ENCODE results near the gene ZC3H12A. TPM values are rescaled to one million over a fixed set of nuclear protein-coding genes. Genes with fewer than 3 reads are reported as not detected.

The ZC3H12A gene
- total and polyA plus RNA-seq, 11 donors, result 1.8 to 8.5 (median 4.5) TPM

DNA sequence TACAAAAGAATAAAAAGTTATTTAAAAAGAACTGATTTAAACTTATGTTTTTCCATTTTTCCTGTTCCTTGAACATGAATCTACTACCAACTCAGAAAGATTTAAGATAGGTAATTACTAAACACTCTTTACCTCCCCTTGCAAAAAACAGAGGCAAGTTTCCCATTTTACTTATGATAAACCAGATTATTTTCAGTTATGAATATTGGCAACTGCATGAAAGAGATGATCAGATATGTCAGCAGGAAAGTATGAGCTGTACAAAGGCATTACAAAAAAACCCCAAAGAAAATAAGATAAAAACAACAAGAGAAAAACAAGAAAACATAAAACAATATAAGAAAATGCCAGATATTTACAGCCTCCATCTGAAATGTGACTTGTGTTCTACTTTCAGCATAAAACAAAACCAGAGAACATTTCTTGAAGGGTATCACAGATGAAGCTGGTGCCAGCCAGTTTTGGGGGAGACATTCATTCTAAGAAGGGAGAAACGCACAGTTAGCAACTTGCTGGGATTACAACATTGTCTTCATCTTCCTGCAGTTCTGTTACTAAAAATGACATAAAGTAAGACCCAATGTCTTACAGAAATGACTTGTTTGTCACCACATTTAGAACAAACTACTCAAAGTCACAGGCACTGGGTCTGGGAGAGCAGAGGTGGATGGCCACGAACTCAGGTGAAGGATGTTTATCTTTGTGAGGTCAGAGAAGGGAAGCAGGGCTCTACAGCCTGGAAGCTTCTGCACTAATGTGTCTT lies 19.1 kb downstream of the ZC3H12A start:
- TF ChIP-seq, protein P1, sequence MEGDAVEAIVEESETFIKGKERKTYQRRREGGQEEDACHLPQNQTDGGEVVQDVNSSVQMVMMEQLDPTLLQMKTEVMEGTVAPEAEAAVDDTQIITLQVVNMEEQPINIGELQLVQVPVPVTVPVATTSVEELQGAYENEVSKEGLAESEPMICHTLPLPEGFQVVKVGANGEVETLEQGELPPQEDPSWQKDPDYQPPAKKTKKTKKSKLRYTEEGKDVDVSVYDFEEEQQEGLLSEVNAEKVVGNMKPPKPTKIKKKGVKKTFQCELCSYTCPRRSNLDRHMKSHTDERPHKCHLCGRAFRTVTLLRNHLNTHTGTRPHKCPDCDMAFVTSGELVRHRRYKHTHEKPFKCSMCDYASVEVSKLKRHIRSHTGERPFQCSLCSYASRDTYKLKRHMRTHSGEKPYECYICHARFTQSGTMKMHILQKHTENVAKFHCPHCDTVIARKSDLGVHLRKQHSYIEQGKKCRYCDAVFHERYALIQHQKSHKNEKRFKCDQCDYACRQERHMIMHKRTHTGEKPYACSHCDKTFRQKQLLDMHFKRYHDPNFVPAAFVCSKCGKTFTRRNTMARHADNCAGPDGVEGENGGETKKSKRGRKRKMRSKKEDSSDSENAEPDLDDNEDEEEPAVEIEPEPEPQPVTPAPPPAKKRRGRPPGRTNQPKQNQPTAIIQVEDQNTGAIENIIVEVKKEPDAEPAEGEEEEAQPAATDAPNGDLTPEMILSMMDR (IDR thresholded peaks at IDR 0.05), result no peak
- TF ChIP-seq POLR2A (IDR thresholded peaks at IDR 0.05), result no peak
- WGBS, 4 donors, result 89 to 94% (median 91%) methylated on average over 2 of the region's 2 CpGs
- no peak for ATAC-seq
- H3K27me3 ChIP-seq, result no peaks in the 10 kb centered on the region
- intact Hi-C loops (cut with DNase I), result no loop called here
- H3K36me3 ChIP-seq, result peaks cover 9 to 97% (median 78%) of the 10 kb centered on the region in 9 donors
- H3K27ac ChIP-seq, result no peak overlapping the region
- no peak overlapping the region for H3K4me3 ChIP-seq
- DNase-seq, result no peak
- H3K9me3 ChIP-seq, result no peaks in the 10 kb centered on the region
- peaks cover 0 to 9% (median 0%) of the 10 kb centered on the region in 12 donors for H3K4me1 ChIP-seq

DNA sequence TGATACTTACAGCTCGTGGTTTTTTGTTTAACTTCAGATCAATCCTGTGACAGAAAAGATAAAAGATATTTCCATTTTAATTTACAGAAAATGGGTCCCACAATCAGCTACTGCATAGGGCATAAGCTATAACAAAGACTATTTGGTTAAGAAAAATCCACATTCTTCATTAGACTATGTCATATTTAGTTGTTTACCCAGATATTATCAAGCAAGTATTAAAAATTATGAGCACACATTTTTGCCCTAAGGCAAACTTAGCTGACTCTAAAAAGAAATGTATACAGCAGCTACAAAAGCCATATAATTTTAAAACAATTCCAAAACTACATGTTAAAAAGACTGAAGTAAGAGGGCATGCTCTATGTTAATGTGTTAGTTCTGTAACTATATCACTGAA lies 21.5 kb downstream of the ZC3H12A start:
- Histone ChIP-seq H3K4me1 (peaks cover 0 to 25% (median 10%) of the 10 kb centered on the region in 12 donors), H3K4me3 (no peak overlapping the region), H3K36me3 (peaks cover 9 to 97% (median 67%) of the 10 kb centered on the region in 9 donors), H3K9me3 (no peaks in the 10 kb centered on the region), H3K27me3 (no peaks in the 10 kb centered on the region), H3K27ac (no peak overlapping the region)
- ATAC-seq (no peak), DNase-seq (no peak)
- TF ChIP-seq POLR2A (IDR thresholded peaks at IDR 0.05), result no peak
- TF ChIP-seq, protein P1 (IDR thresholded peaks at IDR 0.05), result no peak
- intact Hi-C loops (cut with DNase I), result no loop called here
- WGBS, 4 donors, result 74 to 88% (median 84%) methylated on average over 1 of the region's 1 CpG

DNA sequence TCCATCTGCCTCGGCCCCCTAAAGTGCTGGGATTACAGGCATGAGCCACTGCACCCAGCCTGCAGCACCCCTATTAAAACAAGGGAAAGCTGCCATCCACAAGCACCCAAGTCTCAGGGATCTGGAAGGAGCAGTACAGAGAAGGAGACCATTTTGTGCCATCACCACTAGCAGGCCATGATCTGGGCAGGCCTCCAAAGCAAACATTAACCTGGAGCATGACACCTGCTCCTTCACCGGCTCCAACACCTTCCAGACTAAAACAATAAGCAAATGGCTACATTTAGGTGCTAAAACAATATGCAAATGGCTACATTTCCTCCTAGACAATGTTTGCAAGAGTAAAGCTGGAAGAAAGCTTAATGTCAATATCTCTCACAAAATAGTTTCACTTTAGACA lies 23.5 kb downstream of the ZC3H12A start:
- Histone ChIP-seq H3K4me1 (peaks cover 0 to 25% (median 10%) of the 10 kb centered on the region in 12 donors), H3K4me3 (no peak overlapping the region), H3K36me3 (peaks cover 6 to 97% (median 63%) of the 10 kb centered on the region in 9 donors), H3K9me3 (no peaks in the 10 kb centered on the region), H3K27me3 (no peaks in the 10 kb centered on the region), H3K27ac (peak overlapping the region in 1 of 12 donors; percentile 57)
- intact Hi-C loops (cut with DNase I), result no loop called here
- DNase-seq (no peak), ATAC-seq (no peak)
- TF ChIP-seq, protein P1 (IDR thresholded peaks at IDR 0.05), result no peak
- no peak for TF ChIP-seq POLR2A (IDR thresholded peaks at IDR 0.05)
- 87 to 100% (median 92%) methylated on average over 2 of the region's 2 CpGs for WGBS, 4 donors

DNA sequence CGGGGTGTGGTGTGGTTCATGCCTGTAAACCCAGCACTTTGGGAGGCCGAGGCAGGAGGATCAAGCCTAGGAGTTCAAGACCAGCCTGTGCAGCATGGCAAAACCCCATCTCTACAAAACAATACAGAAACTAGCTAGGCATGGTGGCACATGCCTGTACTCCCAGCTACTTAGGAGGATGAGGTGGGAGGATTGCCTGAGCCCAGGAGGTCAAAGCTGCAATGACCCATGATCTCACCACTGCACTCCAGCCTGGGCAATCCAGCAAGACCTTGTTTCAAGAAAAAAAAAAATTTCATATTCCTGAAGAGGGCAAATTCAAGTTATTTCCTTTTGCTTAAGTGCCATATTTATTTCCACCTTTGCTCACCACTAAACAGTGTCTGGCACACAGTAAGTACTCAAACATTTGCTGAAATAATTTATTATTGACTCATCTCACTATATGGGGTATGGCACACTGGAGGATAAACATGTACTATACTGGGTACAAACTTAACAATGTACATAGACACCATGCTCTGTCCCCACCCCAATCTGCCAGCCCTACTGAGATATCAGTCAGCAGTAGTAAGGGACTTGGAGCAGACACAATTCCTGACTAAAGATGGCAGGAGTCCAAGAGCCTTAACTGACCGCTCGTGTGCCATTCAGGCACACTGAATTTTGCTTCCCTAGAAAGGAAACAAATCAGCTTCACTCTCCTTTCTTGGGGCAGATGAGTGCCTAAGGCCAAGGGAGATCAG lies 24.7 kb downstream of the ZC3H12A start:
- peak overlapping the region in 8 of 12 donors; percentile 14 to 61 (median 26) for H3K27ac ChIP-seq
- intact Hi-C loops (cut with DNase I), result no loop called here
- peak in 2 of 5 donors; percentile 49 to 51 for DNase-seq

More for the DNA sequence above, 24.7 kb downstream of the ZC3H12A start:
- Histone ChIP-seq H3K9me3 (no peaks in the 10 kb centered on the region), H3K36me3 (peaks cover 0 to 97% (median 59%) of the 10 kb centered on the region in 9 donors), H3K27me3 (no peaks in the 10 kb centered on the region), H3K4me3 (no peak overlapping the region), H3K4me1 (peaks cover 0 to 25% (median 10%) of the 10 kb centered on the region in 12 donors)
- 47 to 57% (median 51%) methylated on average over 4 of the region's 4 CpGs for WGBS, 4 donors
- TF ChIP-seq, protein P1 (IDR thresholded peaks at IDR 0.05), result no peak
- TF ChIP-seq POLR2A (IDR thresholded peaks at IDR 0.05), result no peak
- peak; percentile 92 to 96 (median 96) for ATAC-seq
